Stomach smooth muscle (tissue), 2 donors: ENCODE results near the gene HCFC1.

ENCODE experiments used
- H3K27ac ChIP-seq: one replicate; pipeline ENCODE4 v1.7.0; 2013; ENCODE audit warnings: mild to moderate bottlenecking, low read length, inconsistent platforms
- H3K27me3 ChIP-seq, 2 donors: one replicate each; pipeline ENCODE4 v1.7.0; 2013; ENCODE audit warnings: low read length in 2 of 2; ENCODE audit not compliant: insufficient read depth in 2 of 2, control insufficient read depth in 1 of 2
- H3K36me3 ChIP-seq, 2 donors: one replicate each; pipeline ENCODE4 v1.7.0; 2013; ENCODE audit warnings: low read length in 2 of 2; ENCODE audit not compliant: control insufficient read depth in 2 of 2, insufficient read depth in 2 of 2
- H3K4me1 ChIP-seq: one replicate; pipeline ENCODE4 v1.7.0; 2013; ENCODE audit warnings: low read length; ENCODE audit not compliant: control insufficient read depth, insufficient read depth
- H3K4me3 ChIP-seq, 2 donors: one replicate each; pipeline ENCODE4 v1.7.0; 2013; ENCODE audit warnings: low read length in 2 of 2
- H3K9ac ChIP-seq, 2 donors: one replicate each; pipeline ENCODE4 v1.7.0; 2013; ENCODE audit warnings: low read length in 2 of 2, mild to moderate bottlenecking in 1 of 2
- H3K9me3 ChIP-seq, 2 donors: one replicate each; pipeline ENCODE4 v1.7.0; 2013; ENCODE audit warnings: low read length in 2 of 2; ENCODE audit not compliant: control insufficient read depth in 2 of 2
- donor health status: healthy.
- donor health status: Pancreatic carcinoma.

HCFC1 gene

DNA sequence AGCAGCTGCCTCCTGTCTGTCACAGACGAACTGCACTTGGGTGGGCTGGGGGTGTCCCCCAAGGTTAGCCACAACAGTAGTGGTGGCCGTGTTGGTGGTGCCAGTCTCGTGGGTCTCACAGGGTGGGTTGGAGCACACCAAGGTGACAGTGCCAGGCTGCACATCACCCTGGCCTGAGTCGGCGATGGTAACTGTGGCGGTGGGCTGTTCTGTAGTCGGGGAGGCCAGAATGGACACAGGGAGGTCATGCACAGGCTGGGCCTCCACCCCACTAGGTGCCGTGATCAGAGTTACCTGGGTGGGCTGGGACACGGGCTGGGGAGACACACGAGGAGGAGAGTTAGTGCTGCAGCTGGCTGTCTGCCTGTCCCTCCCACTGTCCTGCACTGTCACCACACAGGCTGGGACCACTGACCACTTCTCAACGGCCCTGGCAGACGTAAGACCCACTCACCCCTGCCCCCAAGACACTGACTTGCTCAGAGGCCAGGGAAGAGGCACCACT is 16.3 kb downstream of the HCFC1 start:
- Histone ChIP-seq H3K27ac (peak overlapping the region; percentile 95), H3K36me3 (peaks cover 22 to 35% of the 10 kb centered on the region in 2 donors), H3K9me3 (no peaks in the 10 kb centered on the region)

DNA sequence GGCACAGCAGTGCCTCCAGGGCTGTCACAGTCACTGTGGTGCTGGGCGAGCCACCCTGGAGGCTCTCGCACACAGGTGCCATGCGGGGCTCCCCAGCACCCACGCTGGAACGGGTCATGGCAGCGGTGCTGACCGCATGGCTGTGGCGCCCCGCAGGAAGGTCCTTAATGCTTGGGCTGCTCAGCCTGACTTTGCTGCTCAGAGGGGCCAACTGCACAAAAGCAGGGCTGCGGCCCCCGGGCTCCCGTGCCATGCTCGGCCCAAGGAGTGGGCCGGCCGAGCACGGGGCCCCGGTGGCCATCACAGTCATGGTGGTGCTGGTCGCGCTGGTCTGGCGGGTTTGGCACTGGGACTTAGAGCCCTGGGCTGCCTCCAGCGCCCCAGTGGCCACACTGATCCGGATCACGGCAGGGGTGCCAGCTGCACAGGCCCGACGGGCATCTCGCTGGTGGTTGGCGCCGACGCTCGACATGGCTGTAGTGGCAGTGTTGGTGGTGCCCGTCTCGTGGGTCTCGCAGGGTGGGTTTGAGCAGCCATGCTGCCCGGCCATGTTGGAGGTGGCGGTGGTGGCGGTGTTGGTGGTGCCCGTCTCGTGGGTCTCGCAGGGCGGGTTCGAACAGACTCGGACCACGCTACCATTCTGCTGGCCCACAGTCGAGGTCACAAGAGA is 16.9 kb downstream of the HCFC1 start:
- no peaks in the 10 kb centered on the region for H3K27me3 ChIP-seq
- no peaks in the 10 kb centered on the region for H3K9me3 ChIP-seq
- peak overlapping the region; percentile 95 for H3K27ac ChIP-seq
- H3K4me3 ChIP-seq, result peak overlapping the region in 1 of 2 donors; percentile 67
- H3K4me1 ChIP-seq, result peaks cover 60% of the 10 kb centered on the region
- peaks cover 22 to 35% of the 10 kb centered on the region in 2 donors for H3K36me3 ChIP-seq
- no peak overlapping the region for H3K9ac ChIP-seq

More for the DNA sequence above, 16.3 kb downstream of the HCFC1 start:
- H3K4me1 ChIP-seq, result peaks cover 54% of the 10 kb centered on the region
- no peaks in the 10 kb centered on the region for H3K27me3 ChIP-seq
- no peak overlapping the region for H3K9ac ChIP-seq
- H3K4me3 ChIP-seq, result peak overlapping the region in 1 of 2 donors; percentile 3

GRCh38 chrX:153953892-153954557 is 17.6 kb downstream of the HCFC1 start:
- Histone ChIP-seq H3K27me3 (no peaks in the 10 kb centered on the region), H3K9me3 (no peaks in the 10 kb centered on the region), H3K4me3 (peak overlapping the region; percentile 43 to 67), H3K36me3 (peaks cover 21 to 31% of the 10 kb centered on the region in 2 donors), H3K4me1 (peaks cover 63% of the 10 kb centered on the region), H3K27ac (peak overlapping the region; percentile 95), H3K9ac (peak overlapping the region; percentile 78 to 87)

GRCh38 chrX:153953342-153953830 is 18.2 kb downstream of the HCFC1 start:
- H3K4me3 ChIP-seq, result peak overlapping the region; percentile 43 to 67
- H3K9me3 ChIP-seq, result no peaks in the 10 kb centered on the region
- H3K4me1 ChIP-seq, result peaks cover 67% of the 10 kb centered on the region
- no peaks in the 10 kb centered on the region for H3K27me3 ChIP-seq
- peak overlapping the region; percentile 78 to 87 for H3K9ac ChIP-seq
- peak overlapping the region; percentile 95 for H3K27ac ChIP-seq
- peaks cover 17 to 28% of the 10 kb centered on the region in 2 donors for H3K36me3 ChIP-seq

- Histone ChIP-seq H3K4me1 (peaks cover 73% of the 10 kb centered on the region), H3K4me3 (no peak overlapping the region), H3K27me3 (no peaks in the 10 kb centered on the region), H3K9ac (peak overlapping the region; percentile 60 to 65), H3K36me3 (peaks cover 15 to 19% of the 10 kb centered on the region in 2 donors), H3K9me3 (no peaks in the 10 kb centered on the region), H3K27ac (peak overlapping the region; percentile 95)
Observed at GRCh38 chrX:153952373-153953026, 19.1 kb downstream of the HCFC1 start.

- peaks cover 69% of the 10 kb centered on the region for H3K4me1 ChIP-seq
- no peak overlapping the region for H3K4me3 ChIP-seq
- peak overlapping the region; percentile 95 for H3K27ac ChIP-seq
- no peaks in the 10 kb centered on the region for H3K9me3 ChIP-seq
- peak overlapping the region; percentile 29 to 65 for H3K9ac ChIP-seq
- H3K36me3 ChIP-seq, result peaks cover 12 to 19% of the 10 kb centered on the region in 2 donors
- peaks cover 0 to 2% of the 10 kb centered on the region in 2 donors for H3K27me3 ChIP-seq
Observed at GRCh38 chrX:153951683-153952372, 19.8 kb downstream of the HCFC1 start.

DNA sequence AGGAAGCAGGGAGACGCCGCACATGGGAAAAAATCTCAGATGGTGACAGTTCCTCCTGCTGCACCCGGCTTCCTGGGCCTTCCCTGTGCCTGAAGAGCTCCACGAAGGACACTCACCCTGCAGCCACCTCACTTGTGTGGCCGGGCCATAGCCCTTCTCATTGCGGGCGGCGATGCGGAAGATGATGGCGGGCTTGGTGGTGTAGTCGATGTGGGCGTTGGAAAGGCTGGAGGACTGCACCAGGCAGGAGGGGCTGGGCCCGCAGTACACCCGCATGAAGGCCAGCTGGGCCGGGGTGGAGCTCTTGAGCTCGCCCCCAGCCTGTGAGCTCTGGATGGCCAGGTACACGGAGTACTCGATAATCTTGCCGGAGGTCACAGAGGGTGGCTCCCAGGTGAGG is 21.5 kb downstream of the HCFC1 start:
- H3K27me3 ChIP-seq, result peaks cover 0 to 6% of the 10 kb centered on the region in 2 donors
- H3K9ac ChIP-seq, result no peak overlapping the region
- no peak overlapping the region for H3K4me3 ChIP-seq
- peak overlapping the region; percentile 95 for H3K27ac ChIP-seq
- no peaks in the 10 kb centered on the region for H3K9me3 ChIP-seq
- H3K36me3 ChIP-seq, result peaks cover 7 to 13% of the 10 kb centered on the region in 2 donors
- peaks cover 63% of the 10 kb centered on the region for H3K4me1 ChIP-seq

- Histone ChIP-seq H3K27me3 (peaks cover 0 to 6% of the 10 kb centered on the region in 2 donors), H3K9me3 (no peaks in the 10 kb centered on the region), H3K27ac (peak overlapping the region; percentile 95), H3K9ac (no peak overlapping the region), H3K4me1 (peaks cover 60% of the 10 kb centered on the region), H3K4me3 (peak overlapping the region in 1 of 2 donors; percentile 3), H3K36me3 (peaks cover 7 to 13% of the 10 kb centered on the region in 2 donors)
Observed at GRCh38 chrX:153948847-153949805, 22.5 kb downstream of the HCFC1 start.

DNA sequence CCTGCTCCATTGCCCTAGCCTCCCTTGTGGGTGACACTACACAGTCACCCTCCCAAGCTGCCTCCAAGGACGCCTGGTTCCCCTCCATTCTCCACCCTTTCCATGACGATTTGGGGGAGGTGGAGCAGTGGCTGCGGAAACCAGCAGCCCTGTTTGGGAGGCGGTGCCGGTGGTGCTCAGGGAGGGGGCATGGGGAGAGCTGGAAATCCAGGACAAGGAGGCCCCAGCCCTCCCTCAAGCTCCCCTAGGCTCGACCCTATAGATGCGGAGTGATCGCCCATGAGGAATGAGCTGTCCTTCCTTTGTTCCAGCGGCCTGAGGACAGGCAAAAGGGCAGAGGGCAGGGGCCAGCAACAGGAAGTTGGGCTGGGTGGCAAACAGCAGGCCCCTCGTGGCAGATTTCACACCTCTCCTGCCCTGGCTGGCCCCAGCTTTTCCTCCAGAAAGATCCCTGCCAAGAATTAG is 23.6 kb downstream of the HCFC1 start:
- peak overlapping the region; percentile 85 for H3K27ac ChIP-seq
- peak overlapping the region in 1 of 2 donors; percentile 29 for H3K4me3 ChIP-seq
- peaks cover 7 to 13% of the 10 kb centered on the region in 2 donors for H3K36me3 ChIP-seq
- peaks cover 57% of the 10 kb centered on the region for H3K4me1 ChIP-seq
- no peaks in the 10 kb centered on the region for H3K9me3 ChIP-seq
- H3K27me3 ChIP-seq, result peaks cover 0 to 7% of the 10 kb centered on the region in 2 donors
- H3K9ac ChIP-seq, result peak overlapping the region in 1 of 2 donors; percentile 29
